Lung (tissue), 12 donors: Measurements from ENCODE around the gene CNDP1. TPM values are rescaled to one million over a fixed set of nuclear protein-coding genes. Genes with fewer than 3 reads are reported as not detected.

Source experiments
- ATAC-seq: fragments of 200-7000 bp; cut with Tn5 transposase; one replicate; pipeline ENCODE4 v1.9.1; 2020; ENCODE audit warnings: moderate number of reproducible peaks; ENCODE audit not compliant: insufficient read depth, low FRiP score
- DNase-seq, 3 donors: peaks; one replicate each; pipeline ENCODE4 v3.0.0-alpha.2; 2013 to 2017
- H3K27ac ChIP-seq, 2 donors: one replicate each; pipeline ENCODE4 v1.5.1; 2013; ENCODE audit warnings: mild to moderate bottlenecking in 2 of 2, moderate library complexity in 2 of 2, control low read depth in 1 of 2, inconsistent platforms in 1 of 2, low read depth in 1 of 2, low read length in 1 of 2
- H3K27me3 ChIP-seq, 3 donors: one replicate each; pipeline ENCODE4 v1.5.1; 2013; ENCODE audit warnings: low read length in 2 of 3; ENCODE audit not compliant: control insufficient read depth in 3 of 3, insufficient read depth in 3 of 3
- H3K36me3 ChIP-seq, 4 donors: one replicate each; pipeline ENCODE4 v1.5.1; 2013; ENCODE audit warnings: low read length in 4 of 4, mild to moderate bottlenecking in 1 of 4, moderate library complexity in 1 of 4; ENCODE audit not compliant: control insufficient read depth in 4 of 4, insufficient read depth in 4 of 4
- H3K4me1 ChIP-seq, 5 donors: one replicate each; pipeline ENCODE4 v1.5.1; 2013; ENCODE audit warnings: low read length in 5 of 5, mild to moderate bottlenecking in 2 of 5, moderate library complexity in 1 of 5; ENCODE audit not compliant: control insufficient read depth in 5 of 5, insufficient read depth in 5 of 5
- H3K4me3 ChIP-seq: one replicate; pipeline ENCODE4 v1.5.1; 2013; ENCODE audit warnings: mild to moderate bottlenecking, control low read depth, moderate library complexity
- H3K9ac ChIP-seq, 2 donors: one replicate each; pipeline ENCODE4 v1.5.1; 2013; ENCODE audit warnings: low read length in 2 of 2, control low read depth in 1 of 2; ENCODE audit not compliant: insufficient read depth in 1 of 2
- H3K9me3 ChIP-seq, 4 donors: one replicate each; pipeline ENCODE4 v1.5.1; 2013; ENCODE audit warnings: low read length in 3 of 4, mild to moderate bottlenecking in 1 of 4, moderate library complexity in 1 of 4; ENCODE audit not compliant: control insufficient read depth in 4 of 4, insufficient read depth in 3 of 4
- WGBS, 2 donors: extraction: QIAGEN DNeasy Blood & Tissue Kit; methylation state at CpG; one replicate each; pipeline ENCODE4 v1.1.7; 2013; 5-methylcytosine and 5-hydroxymethylcytosine counted together
- polyA plus RNA-seq, 2 donors: library from polyadenylated mRNA; stranded (reverse); fragments of 200-250 nt; gene quantifications; one replicate each; pipeline ENCODE4 v1.2.1, GENCODE V29; 2013
- total RNA-seq, 2 donors: library from RNA; depleted of rRNA in 1 of 2; stranded (reverse); fragments of >200 nt in 1 of 2; gene quantifications; one replicate each; pipeline ENCODE4 v1.2.1, GENCODE V29; 2014 to 2021
- TF ChIP-seq, protein P1 (sequence below): IDR thresholded peaks from 2 replicates; pipeline ENCODE4 v1.5.1; 2012; ENCODE audit warnings: mild to moderate bottlenecking; ENCODE audit errors: control extremely low read depth, extremely low read depth
- donor health status: control.
- donor health status: control.
- donor health status: Bipolar disorder and iron deficiency.
- donor health status: healthy.
- donor health status: DM: yes; HTN: yes; CAD: no.

CNDP1 gene
- total and polyA plus RNA-seq, 4 donors, result 0.08 to 0.10 TPM; not detected in 2

DNA sequence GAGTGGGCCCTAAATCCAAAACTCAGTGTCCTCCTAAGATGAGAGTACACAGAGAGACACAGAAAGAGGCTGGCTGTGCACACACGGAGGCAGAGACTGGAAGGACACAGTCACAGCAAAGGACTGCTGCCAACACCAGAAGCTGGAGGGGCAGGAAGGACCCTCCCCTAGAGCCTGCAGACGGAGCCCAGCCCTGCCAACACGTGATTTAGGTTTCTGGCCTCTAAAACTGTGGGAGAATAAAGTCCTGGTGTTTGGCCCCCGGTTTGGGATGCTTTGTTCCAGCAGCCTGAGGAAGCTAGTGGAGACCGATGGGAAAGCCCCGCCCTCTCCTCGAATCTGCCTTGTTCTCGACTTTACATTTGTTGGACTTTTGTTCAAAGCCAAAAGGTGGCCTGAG is 10.6 kb downstream of the CNDP1 start:
- Histone ChIP-seq H3K27me3 (no peaks in the 10 kb centered on the region), H3K9ac (no peak overlapping the region), H3K9me3 (peaks cover 0 to 5% (median 3%) of the 10 kb centered on the region in 4 donors), H3K36me3 (no peaks in the 10 kb centered on the region), H3K27ac (peak overlapping the region in 1 of 2 donors; percentile 61), H3K4me1 (peaks cover 0 to 15% (median 6%) of the 10 kb centered on the region in 5 donors), H3K4me3 (no peak overlapping the region)
- ATAC-seq, result no peak
- 61 to 75% methylated on average over 8 of the region's 8 CpGs for WGBS, 2 donors
- TF ChIP-seq, protein P1, sequence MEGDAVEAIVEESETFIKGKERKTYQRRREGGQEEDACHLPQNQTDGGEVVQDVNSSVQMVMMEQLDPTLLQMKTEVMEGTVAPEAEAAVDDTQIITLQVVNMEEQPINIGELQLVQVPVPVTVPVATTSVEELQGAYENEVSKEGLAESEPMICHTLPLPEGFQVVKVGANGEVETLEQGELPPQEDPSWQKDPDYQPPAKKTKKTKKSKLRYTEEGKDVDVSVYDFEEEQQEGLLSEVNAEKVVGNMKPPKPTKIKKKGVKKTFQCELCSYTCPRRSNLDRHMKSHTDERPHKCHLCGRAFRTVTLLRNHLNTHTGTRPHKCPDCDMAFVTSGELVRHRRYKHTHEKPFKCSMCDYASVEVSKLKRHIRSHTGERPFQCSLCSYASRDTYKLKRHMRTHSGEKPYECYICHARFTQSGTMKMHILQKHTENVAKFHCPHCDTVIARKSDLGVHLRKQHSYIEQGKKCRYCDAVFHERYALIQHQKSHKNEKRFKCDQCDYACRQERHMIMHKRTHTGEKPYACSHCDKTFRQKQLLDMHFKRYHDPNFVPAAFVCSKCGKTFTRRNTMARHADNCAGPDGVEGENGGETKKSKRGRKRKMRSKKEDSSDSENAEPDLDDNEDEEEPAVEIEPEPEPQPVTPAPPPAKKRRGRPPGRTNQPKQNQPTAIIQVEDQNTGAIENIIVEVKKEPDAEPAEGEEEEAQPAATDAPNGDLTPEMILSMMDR, result no peak
- no peak for DNase-seq

DNA sequence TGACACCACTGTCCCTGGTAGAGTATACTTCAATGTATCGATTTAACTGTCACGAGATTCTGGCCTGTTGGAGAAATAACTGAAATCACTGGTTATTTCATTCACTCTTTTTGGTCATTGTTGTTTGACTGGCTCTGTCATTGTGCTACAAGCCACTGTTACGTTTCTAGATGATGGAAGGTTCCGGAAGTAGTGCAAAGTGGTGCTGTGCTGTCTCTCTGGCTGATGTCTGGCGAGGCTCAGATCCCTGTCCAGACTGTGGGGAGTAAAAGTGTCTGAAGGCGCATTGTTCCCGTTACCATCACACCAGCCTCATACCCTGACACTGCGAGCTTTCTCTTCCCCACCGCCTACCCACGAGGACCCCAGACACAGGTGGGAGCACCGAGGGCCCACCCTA is 11.7 kb downstream of the CNDP1 start:
- peaks cover 0 to 5% (median 3%) of the 10 kb centered on the region in 4 donors for H3K9me3 ChIP-seq
- peaks cover 0 to 12% (median 0%) of the 10 kb centered on the region in 5 donors for H3K4me1 ChIP-seq
- ATAC-seq (no peak), DNase-seq (no peak)
- TF ChIP-seq, protein P1, result no peak
- WGBS, 2 donors, result 94 to 97% methylated on average over 11 of the region's 11 CpGs
- no peaks in the 10 kb centered on the region for H3K27me3 ChIP-seq
- H3K36me3 ChIP-seq, result no peaks in the 10 kb centered on the region
- H3K9ac ChIP-seq, result no peak overlapping the region
- no peak overlapping the region for H3K4me3 ChIP-seq
- peak overlapping the region; percentile 27 to 74 for H3K27ac ChIP-seq

DNA sequence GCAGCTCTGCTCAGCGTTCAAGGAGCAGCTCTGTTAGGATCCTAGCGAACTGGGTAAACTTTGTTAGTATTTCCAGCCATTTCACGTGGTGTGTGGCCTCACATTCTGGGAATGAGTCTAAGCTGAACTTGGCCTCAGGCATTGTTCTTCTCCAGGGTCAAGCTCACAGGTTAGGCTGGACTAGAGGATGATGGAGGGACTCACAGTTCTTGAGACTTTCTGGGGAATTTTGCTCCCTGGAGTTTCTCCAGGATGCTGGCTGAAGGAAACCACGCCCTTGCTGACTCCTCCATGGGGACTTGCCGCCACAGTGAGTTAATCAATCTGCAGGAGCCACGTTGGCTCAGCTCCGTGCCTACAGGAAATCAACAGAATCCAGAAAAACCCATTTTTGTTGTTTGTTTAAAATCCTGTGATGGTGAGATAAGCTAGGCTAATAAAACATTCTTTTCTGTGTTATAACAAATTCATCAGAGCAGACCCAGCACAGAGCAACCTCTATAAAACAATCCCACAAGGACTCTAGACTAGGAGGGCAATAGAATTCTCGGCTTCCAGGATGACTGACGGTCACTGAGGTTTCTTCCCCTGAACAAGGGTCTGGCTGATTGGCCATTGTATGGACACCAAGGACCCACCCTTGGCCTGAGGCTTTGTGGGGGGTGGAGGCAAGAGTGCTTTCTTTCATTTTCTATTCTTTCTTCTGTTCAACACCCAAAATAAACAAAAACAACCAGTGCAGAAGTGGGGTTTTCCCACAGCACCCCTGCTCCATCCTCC is 12.6 kb downstream of the CNDP1 start:
- Histone ChIP-seq H3K27me3 (no peaks in the 10 kb centered on the region), H3K27ac (peak overlapping the region; percentile 65 to 74), H3K4me1 (peaks cover 0 to 10% (median 0%) of the 10 kb centered on the region in 5 donors), H3K4me3 (no peak overlapping the region), H3K9ac (no peak overlapping the region), H3K9me3 (peaks cover 0 to 5% (median 3%) of the 10 kb centered on the region in 4 donors), H3K36me3 (no peaks in the 10 kb centered on the region)
- 42 to 65% methylated on average over 9 of the region's 9 CpGs for WGBS, 2 donors
- ATAC-seq, result peak; percentile 15
- TF ChIP-seq, protein P1, result no peak
- DNase-seq, result peak in 2 of 3 donors; percentile 36 to 48
